Measurements from ENCODE around the gene KCNJ12. TPM values are rescaled to one million over a fixed set of nuclear protein-coding genes. Genes with fewer than 3 reads are reported as not detected.
"Not testable (repeated sequence)": the region's sequence is repeated elsewhere in the genome, so short reads cannot be mapped to it uniquely, and the experiment has no call there.

The KCNJ12 gene
- total RNA-seq, 1 donor from 2014 or later = 14.6 TPM

- no peak for DNase-seq (ENCODE audit: low read depth)
These were observed 6.7 kb downstream of the KCNJ12 start for GRCh38 chr17:21382560-21383495.

- no peak for DNase-seq (ENCODE audit: low read depth)
These were observed 9.2 kb downstream of the KCNJ12 start for GRCh38 chr17:21385281-21385845.

GRCh38 chr17:21387616-21388015 is 11.5 kb downstream of the KCNJ12 start:
- peak; percentile 52 for DNase-seq (ENCODE audit: low read depth)

GRCh38 chr17:21388066-21388465 is 11.9 kb downstream of the KCNJ12 start:
- no peak for DNase-seq (ENCODE audit: low read depth)

- no peak for DNase-seq (ENCODE audit: low read depth)
These were observed 12.8 kb downstream of the KCNJ12 start for GRCh38 chr17:21388944-21389343.

- no peak for DNase-seq (ENCODE audit: low read depth)
These were observed 13.2 kb downstream of the KCNJ12 start for GRCh38 chr17:21389394-21389793.

GRCh38 chr17:21390294-21390693 is 14.1 kb downstream of the KCNJ12 start:
- DNase-seq (ENCODE audit: low read depth) = no peak

- peak; percentile 56 for DNase-seq (ENCODE audit: low read depth)
These were observed 16.1 kb downstream of the KCNJ12 start for GRCh38 chr17:21392266-21392665.

- DNase-seq (ENCODE audit: low read depth) = no peak
These were observed 18.1 kb downstream of the KCNJ12 start for GRCh38 chr17:21394265-21394664.

- DNase-seq (ENCODE audit: low read depth) = no peak
These were observed 19.6 kb downstream of the KCNJ12 start for GRCh38 chr17:21395764-21396163.

GRCh38 chr17:21396237-21396636 is 20.1 kb downstream of the KCNJ12 start:
- DNase-seq (ENCODE audit: low read depth) = no peak

GRCh38 chr17:21397341-21398190 is 21.4 kb downstream of the KCNJ12 start:
- DNase-seq (ENCODE audit: low read depth) = no peak

GRCh38 chr17:21399474-21400186 is 23.5 kb downstream of the KCNJ12 start:
- DNase-seq (ENCODE audit: low read depth) = no peak

GRCh38 chr17:21400187-21400569 is 24.0 kb downstream of the KCNJ12 start:
- DNase-seq (ENCODE audit: low read depth) = not testable (repeated sequence)

GRCh38 chr17:21400816-21401593 is 24.8 kb downstream of the KCNJ12 start:
- DNase-seq (ENCODE audit: low read depth) = no peak

GRCh38 chr17:21402166-21402571 is 26.0 kb downstream of the KCNJ12 start:
- peak; percentile 73 for DNase-seq (ENCODE audit: low read depth)

- not testable (repeated sequence) for DNase-seq (ENCODE audit: low read depth)
These were observed 26.8 kb downstream of the KCNJ12 start for GRCh38 chr17:21402926-21403325.

GRCh38 chr17:21404106-21404505 is 27.9 kb downstream of the KCNJ12 start:
- DNase-seq (ENCODE audit: low read depth) = not testable (repeated sequence)

GRCh38 chr17:21404539-21404938 is 28.4 kb downstream of the KCNJ12 start:
- not testable (repeated sequence) for DNase-seq (ENCODE audit: low read depth)
